Measurements from ENCODE around the gene FOXB1.

The FOXB1 gene

GRCh38 chr15:60004009-60004845 lies at the start of gene FOXB1:
Gene FOXB1 (plus strand): TSS chr15:60004311. CDS start chr15:60004964, 653 bp downstream.
- peak in 10 of 51 donors; percentile 28 to 63 (median 50) for DNase-seq

GRCh38 chr15:59958288-59958687 lies 45.8 kb upstream of the FOXB1 start:
- DNase-seq: no peak

GRCh38 chr15:59960318-59960717 lies 43.8 kb upstream of the FOXB1 start:
- DNase-seq: no peak

- no peak for DNase-seq
Measured at GRCh38 chr15:59963322-59963721, 40.8 kb upstream of the FOXB1 start.

GRCh38 chr15:59963925-59964324 lies 40.2 kb upstream of the FOXB1 start:
- no peak for DNase-seq

GRCh38 chr15:59965741-59966140 lies 38.4 kb upstream of the FOXB1 start:
- no peak for DNase-seq

GRCh38 chr15:59966262-59966661 lies 37.8 kb upstream of the FOXB1 start:
- DNase-seq: no peak

GRCh38 chr15:59968314-59968713 lies 35.8 kb upstream of the FOXB1 start:
- no peak for DNase-seq

GRCh38 chr15:59972241-59972640 lies 31.9 kb upstream of the FOXB1 start:
- no peak for DNase-seq

- DNase-seq: no peak
Measured at GRCh38 chr15:59976480-59977271, 27.4 kb upstream of the FOXB1 start.

- DNase-seq: no peak
Measured at GRCh38 chr15:59991834-59992233, 12.3 kb upstream of the FOXB1 start.

- DNase-seq: no peak
Measured at GRCh38 chr15:59993041-59993750, 10.9 kb upstream of the FOXB1 start.

GRCh38 chr15:59993950-59994401 lies 10.1 kb upstream of the FOXB1 start:
- DNase-seq: no peak

GRCh38 chr15:59994526-59994887 lies 9.6 kb upstream of the FOXB1 start:
- DNase-seq: no peak

- no peak for DNase-seq
Measured at GRCh38 chr15:59994888-59995557, 9.1 kb upstream of the FOXB1 start.

GRCh38 chr15:59995568-59996297 lies 8.4 kb upstream of the FOXB1 start:
- no peak for DNase-seq

GRCh38 chr15:59996298-59997041 lies 7.6 kb upstream of the FOXB1 start:
- no peak for DNase-seq

- peak in 9 of 51 donors; percentile 28 to 42 (median 34) for DNase-seq
Measured at GRCh38 chr15:59997070-59997701, 6.9 kb upstream of the FOXB1 start.

GRCh38 chr15:59998305-59998949 lies 5.7 kb upstream of the FOXB1 start:
- no peak for DNase-seq

All from hypothalamus (tissue), 51 donors.